Activated gamma-delta T cell (primary cell): ENCODE measurements around the gene TMEM208.

Experiments
- DNase-seq: peaks from one replicate; lab custom pipeline; 2025; lab: John Stamatoyannopoulos, UW

The TMEM208 gene

DNA sequence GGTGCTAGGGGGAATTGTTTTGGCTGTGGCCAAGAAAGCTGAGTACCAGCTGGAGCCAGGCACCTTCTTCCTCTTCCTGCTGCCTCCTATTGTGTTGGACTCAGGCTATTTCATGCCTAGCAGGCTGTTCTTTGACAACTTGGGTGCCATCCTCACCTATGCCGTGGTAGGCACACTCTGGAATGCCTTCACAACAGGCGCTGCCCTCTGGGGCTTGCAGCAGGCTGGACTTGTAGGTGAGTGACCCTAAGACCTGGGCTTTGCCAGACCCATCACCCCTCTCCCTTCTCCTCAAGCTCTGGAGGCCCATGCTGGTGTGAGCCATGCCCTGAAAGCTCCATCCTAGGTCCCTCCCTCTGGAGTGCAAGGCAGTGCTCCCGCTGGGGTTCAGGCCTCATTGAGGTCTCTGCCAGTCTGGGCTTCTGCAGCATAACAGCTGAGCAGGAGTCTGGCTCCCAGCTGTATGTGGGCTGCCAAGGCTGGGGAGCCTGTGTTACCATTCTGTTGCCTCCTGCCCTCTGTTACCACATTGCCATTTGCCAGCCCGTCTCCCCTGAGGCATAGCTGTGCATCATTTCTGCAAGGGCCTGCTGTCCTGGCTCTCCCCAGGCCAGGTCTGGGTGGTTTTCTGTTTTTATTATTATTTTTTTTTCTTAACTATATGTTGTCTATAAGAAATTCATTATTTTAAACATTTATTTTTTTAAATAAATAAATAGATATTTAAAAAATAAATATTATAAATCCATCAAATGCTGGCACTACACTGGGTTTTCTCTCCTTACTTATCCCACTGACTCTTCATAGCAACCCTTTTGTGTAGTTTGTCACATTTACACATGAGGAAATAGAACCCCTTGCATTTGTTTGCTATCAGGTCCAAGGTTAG is 25.9 kb downstream of the TMEM208 start:
- no peak for DNase-seq

DNA sequence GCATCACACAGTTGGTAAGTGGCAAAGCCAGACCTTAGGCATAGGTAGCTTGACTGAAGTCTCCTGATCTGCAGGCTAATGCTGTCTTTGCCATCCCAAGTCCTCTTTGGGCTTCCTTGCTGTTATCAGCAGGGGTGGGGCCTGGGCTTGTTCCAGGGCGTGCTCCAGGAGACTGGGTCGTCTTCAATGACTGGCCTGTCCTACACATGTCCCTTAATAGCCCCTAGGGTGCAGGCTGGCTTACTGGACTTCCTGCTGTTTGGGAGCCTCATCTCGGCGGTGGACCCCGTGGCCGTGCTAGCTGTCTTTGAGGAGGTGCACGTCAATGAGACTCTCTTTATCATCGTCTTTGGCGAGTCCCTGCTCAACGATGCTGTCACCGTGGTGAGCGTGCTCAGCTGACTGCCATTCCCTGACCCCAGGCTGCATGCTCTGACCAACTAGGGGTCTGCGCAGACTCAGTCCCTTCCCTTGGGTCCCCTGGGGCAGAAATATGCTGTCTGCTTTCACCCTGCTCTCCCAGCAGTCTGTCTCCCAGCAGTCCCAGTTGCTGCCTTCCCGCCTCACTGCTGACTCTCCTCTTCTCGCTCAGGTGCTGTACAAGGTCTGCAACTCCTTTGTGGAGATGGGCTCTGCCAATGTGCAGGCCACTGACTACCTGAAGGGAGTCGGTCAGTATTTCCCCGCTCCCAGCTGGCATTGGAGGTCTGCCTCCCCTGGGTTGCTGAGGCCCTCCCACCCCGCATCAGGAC is 28.0 kb downstream of the TMEM208 start:
- DNase-seq = no peak

DNA sequence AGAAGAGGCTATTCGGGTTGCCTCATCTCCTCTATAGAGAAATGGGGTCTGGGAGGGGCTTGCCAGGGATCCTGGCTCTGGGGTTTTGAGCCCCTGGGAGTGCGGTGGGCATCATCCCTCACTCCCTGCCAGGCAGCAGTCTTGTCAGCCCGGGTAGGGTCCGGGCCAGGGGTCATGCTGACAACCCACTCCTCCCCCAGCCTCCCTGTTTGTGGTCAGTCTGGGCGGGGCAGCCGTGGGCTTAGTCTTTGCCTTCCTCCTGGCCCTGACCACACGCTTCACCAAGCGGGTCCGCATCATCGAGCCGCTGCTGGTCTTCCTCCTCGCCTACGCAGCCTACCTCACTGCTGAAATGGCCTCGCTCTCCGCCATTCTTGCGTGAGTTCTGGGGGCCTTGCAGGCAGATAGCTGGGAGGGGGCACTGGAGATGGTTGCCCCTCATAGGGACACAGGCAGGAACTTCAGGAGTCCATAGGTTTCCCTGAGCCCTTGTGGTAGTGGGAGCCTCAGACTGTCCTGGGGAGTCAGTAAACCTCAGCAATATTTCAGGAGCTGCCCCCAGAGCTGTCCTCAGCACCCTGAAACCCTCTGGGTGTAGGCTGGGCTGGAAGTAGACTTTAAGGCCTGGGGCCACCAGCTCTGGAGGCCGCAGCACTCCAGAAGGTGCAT is 28.8 kb downstream of the TMEM208 start:
- DNase-seq = no peak

DNA sequence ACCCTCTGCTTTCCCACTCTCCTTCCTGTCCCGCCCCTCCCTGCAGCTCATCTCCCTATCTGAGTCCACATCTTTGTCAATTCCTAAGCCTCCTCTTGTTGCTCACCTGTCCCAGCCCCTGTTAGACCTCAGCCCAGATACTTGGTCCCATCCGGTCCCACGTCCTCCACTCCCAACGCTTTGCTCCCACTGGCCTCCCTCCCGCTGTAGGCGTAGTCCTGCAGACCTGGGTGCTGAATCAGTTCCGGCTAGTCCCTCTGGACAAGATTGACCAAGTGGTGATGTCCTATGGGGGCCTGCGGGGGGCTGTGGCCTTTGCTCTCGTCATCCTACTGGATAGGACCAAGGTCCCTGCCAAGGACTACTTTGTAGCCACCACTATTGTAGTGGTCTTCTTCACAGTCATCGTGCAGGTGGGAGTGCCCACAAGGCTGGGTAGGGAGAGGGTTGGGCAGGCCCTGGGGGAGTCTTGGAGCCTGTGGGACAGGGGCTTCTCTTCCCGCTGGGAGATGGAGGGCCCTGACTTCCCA is 29.8 kb downstream of the TMEM208 start:
- no peak for DNase-seq

DNA sequence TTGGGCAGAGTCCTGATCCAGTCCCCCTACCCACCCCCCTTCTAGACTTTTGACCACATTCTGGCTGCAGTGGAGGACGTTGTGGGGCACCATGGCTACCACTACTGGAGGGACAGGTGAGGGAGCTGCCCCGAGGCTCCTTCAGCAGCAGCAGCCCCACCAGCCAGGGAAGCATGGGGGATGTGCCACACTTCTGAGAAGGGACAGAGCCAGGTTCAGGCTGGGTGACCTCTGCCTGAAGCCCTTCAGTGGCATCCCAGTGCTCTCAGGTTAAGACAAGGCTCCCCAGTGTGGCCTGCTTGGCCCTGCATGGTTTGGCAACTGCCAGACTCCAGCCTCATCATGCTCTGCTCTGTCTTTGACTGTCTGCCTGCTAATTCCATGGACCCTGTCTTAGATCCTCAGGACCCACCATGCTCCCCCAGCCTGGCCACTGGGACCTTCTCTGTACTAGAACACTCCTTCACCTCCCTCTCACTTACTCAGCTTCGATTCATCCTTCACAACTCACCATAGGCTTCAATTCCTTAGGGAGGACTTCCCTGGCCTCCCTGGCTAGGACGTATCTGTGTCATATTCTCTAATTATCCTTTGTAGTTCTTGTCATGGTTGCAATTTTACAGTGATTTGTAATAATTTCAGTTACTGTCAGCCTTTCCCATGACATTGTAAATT is 30.7 kb downstream of the TMEM208 start:
- DNase-seq = no peak

DNA sequence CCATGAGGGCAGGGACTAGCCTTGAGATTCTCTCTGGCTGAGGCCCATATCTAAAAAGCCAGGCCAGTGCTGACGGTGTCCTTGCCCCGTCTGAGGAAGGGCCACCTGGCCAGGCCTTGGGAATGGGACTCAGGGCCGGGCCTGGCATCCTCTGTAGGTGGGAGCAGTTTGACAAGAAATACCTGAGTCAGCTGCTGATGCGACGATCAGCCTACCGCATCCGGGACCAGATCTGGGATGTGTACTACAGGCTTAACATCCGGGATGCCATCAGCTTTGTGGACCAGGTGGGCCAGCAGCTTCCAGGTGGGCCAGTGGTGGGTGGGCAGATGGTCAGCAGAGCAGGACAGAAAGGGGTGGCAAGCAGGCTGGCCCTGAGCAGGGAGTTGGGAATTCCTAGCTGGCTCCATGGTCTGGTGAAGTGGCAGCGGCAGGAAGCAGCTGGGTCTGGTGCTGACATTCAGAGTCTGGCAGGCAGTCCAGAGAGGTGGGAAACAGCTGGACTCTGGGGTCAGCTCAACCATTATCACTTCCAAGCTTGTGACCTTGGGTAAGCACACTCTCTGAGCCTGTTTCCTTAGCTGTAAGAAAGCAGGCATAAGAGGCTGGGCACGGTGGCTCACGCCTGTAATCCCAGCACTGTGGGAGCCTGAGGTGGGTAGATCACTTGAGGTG is 31.4 kb downstream of the TMEM208 start:
- DNase-seq = no peak

DNA sequence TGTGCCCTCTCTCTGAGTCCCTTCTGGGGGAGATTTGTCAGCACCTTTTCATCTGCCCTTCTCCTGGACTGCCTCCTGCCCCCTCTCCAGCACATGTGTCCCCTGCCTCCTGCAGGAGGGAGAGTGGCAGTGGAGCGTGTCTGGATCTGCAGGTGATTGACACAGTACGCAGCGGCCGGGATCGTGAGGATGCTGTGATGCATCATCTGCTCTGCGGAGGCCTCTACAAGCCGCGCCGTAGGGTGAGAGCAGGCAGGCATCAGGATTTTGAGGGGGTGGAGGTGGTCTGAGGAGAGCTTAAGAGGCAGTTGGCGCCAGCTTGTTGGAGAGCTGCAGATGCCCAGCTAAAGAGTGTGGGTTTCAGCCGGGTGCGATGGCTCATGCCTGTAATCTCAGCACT is 32.8 kb downstream of the TMEM208 start:
- DNase-seq = no peak

DNA sequence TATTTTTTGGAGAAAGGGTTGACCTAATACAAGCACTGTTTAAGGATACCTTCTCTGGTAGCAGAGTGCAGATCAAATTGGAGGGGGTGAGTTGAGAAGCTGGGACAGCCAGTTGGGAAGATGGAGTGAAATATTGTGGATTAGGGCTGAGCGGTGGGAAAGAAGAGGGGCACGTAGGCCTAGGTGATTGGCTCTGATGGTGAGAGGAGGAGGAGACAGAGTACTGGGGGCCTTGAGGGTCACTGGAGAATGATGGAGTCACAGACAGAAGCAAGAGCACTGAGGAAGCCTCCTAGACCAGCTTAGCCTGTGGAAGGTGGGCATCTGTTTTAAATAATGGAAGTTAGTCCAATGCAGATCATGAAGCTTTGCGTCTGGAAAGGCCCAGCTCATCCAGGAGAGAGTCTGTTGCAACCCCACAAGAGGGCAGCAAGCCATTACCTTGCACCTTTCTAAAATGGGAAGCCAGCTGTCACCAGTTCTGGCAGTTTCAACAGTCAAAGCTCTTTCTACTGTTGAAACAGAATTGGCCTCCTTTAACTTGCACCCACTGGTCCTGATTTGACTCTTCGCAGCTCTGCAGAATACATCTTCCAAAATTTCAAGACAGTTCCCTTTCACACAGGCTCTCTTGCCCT is 33.6 kb downstream of the TMEM208 start:
- DNase-seq = no peak

DNA sequence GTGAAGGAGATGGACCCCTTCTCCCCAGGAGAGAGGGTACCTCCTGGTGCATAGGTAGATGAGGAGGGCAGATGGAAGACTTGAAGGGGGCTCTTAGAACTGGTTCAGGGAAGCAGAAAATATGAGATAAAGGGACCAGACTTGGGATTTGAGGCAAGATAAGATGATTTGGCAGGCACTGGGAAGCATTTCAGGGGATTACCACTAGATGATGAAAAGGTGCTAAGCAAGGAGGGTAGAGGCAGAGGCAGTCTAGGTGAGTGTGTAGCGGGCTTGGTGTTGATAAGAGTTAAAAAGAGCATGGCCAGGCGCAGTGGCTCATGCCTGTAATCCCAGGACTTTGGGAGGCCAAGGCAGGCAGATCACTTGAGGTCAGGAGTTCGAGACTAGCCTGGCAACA is 36.3 kb downstream of the TMEM208 start:
- DNase-seq = no peak

DNA sequence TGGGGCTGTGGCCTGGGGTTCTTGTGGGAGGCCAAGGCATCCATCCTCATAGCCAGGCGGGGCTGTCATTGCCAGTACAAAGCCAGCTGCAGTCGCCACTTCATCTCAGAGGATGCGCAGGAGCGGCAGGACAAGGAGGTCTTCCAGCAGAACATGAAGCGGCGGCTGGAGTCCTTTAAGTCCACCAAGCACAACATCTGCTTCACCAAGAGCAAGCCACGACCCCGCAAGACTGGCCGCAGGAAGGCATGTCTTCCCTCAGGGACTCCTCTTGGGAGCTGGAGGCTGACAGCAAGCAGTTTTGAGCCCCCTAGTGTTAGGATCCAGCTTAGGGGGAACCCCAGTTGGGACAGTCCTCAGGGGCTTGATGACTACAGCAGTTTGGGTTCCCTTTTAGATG is 37.3 kb downstream of the TMEM208 start:
- no peak for DNase-seq

DNA sequence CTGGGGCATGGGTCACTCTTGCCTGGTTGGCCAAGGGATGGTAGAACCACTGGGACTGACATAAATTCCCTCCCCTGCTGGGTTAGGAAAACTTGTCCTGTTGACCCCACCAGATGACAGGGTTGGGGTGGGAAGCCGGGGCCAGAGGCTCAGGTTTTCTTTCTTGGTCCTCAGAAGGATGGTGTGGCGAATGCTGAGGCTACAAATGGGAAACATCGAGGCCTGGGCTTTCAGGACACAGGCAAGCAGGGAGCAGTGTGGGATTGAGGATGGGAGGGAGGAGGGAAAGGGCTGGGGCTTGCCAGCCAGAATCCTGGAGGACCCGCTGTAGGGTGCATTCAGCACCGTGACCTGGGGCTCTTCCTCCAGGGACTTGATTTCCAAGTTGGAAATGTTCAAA is 37.9 kb downstream of the TMEM208 start:
- no peak for DNase-seq

DNA sequence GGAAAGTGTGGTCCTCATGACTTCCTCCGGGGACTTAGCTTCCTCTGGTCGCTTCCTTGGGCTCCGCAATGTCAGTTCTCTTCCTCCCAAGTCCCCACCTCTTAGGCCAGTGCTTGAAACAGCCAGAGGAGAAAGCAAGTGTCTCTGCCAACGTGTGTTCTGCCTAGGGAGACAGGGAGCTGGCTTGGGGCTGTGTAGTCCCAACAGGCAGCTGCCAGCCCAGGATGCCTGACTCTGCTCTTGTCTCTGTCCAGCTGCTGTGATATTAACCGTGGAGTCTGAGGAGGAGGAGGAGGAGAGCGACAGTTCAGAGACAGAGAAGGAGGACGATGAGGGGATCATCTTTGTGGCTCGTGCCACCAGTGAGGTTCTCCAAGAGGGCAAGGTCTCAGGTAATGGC is 38.9 kb downstream of the TMEM208 start:
- DNase-seq = no peak

DNA sequence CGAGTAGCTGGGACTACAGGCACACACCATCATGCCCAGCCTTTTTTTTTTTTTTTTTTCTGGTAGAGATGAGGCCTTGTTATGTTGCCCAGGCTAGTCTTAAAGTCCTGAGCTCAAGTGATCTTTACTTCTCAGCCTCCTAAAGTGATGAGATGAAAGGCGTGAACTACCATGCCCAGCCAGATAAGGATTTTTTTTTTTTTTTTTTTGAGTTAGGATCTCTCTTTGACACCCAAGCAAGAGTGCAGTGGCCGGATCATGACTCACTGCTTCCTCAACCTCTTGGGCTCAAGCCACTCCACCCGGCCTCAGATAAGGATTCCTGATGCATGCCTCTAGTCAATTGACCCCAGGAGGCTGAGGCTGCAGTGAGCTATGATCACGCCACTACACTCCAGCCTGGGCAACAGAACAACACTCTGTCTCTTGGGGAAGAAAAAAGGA is 41.2 kb downstream of the TMEM208 start:
- DNase-seq = no peak

DNA sequence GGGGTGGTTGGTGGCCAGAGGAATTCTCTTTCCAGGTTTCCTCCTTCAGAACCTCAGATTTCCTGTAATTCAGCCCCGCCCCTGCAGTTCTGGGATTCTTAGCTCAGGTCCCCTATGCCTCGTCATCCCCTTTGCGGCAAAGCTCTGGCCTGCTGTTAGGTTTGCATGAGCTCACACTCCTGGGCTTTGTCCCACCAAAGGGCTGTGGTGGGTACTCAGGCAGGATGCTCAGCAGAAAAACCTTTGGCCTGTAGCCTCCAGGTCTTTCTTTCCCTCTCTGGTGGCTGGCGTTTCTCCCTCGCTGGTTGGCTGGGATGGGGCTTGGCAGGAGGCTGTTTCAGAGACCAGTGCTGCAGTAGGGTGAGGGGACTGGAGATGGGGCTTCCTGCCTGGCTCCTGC is 42.8 kb downstream of the TMEM208 start:
- no peak for DNase-seq

DNA sequence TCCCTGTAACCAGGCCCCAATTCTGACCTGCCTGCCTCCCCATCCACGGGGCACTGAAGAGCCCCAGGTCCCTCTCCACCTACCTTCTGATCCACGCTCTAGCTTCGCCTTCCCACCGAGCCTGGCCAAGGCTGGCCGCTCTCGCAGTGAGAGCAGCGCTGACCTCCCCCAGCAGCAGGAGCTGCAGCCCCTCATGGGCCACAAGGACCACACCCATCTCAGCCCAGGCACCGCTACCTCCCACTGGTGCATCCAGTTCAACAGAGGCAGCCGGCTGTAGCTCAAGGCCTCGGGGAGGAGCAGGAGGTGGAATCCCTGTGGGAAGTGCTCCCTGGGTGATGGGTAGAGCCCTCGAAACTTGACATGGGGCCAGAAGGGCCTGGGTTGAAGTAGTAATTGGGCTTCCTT is 44.0 kb downstream of the TMEM208 start:
- no peak for DNase-seq

DNA sequence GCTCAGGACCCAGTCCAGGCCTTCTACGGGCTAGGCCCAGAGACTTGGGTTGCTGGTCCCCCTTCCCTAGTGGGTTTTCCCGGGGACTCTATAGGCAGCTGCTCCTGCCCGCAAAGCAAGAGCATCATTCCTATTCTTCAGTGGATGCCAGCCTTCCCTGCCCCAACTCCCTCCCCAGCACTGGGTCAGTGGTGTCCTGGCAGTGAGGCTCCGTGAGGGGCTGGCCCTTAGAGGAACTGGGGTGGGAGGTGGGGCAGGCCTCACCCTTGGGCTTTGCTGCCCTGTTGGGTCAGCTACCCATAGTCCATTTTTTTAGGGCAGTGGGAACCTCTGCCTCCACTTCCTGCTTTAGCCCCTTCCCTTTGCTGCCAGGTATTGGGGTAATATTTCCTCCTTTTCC is 44.5 kb downstream of the TMEM208 start:
- no peak for DNase-seq

DNA sequence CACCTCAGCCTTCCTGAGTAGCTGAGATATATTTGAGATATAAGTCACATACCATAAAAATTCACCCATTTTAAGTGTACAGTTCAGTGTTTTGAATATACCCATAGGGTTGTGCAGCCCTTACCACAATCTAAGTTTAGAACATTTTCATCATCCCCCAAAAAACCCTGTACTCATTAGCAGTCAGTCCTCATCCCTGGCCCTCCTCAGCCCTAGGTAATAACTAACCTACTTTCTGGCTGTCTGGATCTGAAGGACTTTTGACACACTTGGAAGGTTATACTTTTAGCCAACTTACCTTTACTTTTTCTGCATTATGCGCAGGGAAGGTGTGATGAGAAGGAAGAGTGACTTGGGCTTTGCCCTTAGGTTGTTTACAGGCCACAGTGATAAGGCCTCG is 48.4 kb downstream of the TMEM208 start:
- DNase-seq = no peak

DNA sequence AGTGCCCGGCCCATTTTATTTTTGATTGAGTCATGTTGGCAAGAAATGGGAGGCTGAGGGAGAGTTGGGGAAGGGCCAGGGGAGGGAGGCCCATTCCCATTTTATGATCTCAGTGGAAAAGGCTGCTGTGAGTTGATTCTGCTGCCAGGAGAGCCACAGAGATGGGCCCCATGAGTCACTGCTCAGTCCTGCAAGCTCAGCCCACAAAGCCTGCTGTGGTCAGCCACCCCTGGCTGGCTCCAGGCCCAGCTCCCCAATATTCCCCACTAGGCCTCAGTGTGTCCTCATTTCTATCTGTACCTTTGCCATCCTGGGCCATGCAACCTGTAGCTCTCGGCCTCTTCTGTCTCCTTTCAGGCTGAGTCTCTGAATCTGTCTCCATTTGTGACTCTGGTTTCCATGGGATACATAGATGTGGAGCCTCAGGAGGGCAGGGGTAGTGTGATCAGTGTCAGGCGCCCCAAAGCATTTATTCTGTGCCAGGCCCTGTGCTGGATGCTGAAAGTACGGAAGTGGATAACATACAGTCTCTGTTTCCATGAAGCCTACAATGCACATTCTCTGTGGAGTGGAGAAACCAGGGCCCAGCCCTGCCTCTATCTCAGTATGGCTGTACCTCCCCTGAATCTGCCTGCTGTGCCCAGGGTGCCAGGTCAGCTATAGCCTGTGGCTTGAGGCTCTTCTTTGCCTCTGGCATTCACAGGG is 50.5 kb downstream of the TMEM208 start:
- no peak for DNase-seq

DNA sequence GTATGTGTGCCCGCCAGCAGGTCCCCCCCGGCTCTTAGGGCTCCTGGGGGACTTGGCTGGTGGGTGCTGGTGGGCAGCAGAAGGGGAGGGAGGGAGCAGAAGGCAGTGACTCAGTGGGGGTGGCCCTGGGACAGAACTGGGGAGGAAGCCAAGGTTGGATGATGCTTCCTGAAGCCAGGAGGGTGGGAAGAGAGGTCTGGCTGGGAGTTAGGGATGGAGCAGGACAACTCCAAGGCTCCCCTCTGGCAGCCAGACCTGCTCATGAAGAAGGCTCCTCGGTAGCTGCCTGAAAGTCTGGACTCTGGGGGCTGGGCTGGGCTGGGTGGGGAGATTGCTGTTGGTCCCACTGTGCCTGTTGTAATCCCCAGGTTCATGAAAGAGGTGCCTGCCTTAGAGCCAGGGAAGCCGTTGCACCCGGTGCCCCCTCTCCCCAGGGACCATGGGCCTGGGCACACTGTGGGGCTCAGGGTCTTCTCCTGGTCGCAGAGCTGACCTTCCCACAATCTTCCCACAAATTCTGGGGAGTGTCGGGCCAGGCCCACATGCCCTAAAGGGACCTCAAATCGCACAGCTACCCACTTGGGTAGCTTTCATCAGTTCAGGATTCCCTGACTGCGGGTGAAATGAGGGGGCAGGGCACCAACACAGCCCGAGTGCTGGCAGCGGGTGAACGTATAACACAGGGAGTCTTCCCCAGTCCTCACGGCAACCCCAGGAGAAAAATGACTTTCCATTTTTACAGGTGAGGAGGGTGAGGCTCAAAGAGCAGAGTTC is 51.3 kb downstream of the TMEM208 start:
- DNase-seq = no peak
